Neural progenitor cell (in vitro differentiated cells): ENCODE results near the gene DIAPH2.

ENCODE experiments used
- EZH2 ChIP-seq: fragments of 200-600 bp; sonication (generic); IDR thresholded peaks from 2 replicates; pipeline ENCODE4 v1.6.1; 2017; ENCODE audit warnings: antibody characterized with exemption, mild to moderate bottlenecking, moderate library complexity
- TF ChIP-seq, protein P1 (sequence below): fragments of 200-600 bp; sonication (generic); IDR thresholded peaks from 2 replicates; pipeline ENCODE4 v1.5.1; 2017; ENCODE audit warnings: antibody characterized with exemption, mild to moderate bottlenecking

- TF ChIP-seq, protein P1, sequence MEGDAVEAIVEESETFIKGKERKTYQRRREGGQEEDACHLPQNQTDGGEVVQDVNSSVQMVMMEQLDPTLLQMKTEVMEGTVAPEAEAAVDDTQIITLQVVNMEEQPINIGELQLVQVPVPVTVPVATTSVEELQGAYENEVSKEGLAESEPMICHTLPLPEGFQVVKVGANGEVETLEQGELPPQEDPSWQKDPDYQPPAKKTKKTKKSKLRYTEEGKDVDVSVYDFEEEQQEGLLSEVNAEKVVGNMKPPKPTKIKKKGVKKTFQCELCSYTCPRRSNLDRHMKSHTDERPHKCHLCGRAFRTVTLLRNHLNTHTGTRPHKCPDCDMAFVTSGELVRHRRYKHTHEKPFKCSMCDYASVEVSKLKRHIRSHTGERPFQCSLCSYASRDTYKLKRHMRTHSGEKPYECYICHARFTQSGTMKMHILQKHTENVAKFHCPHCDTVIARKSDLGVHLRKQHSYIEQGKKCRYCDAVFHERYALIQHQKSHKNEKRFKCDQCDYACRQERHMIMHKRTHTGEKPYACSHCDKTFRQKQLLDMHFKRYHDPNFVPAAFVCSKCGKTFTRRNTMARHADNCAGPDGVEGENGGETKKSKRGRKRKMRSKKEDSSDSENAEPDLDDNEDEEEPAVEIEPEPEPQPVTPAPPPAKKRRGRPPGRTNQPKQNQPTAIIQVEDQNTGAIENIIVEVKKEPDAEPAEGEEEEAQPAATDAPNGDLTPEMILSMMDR = no peak
- no peak for TF ChIP-seq EZH2
Measured at GRCh38 chrX:96685210-96686099, 813 bp downstream of the DIAPH2 start.
